ENCODE measurements around the gene PUS10. TPM values are rescaled to one million over a fixed set of nuclear protein-coding genes. Genes with fewer than 3 reads are reported as not detected.
"Not testable (repeated sequence)": the region's sequence is repeated elsewhere in the genome, so short reads cannot be mapped to it uniquely, and the experiment has no call there.

The PUS10 gene
- total RNA-seq, 1 experiment from 2014 or later: 8.2 TPM

GRCh38 chr2:60947056-60947455, 71.0 kb downstream of the PUS10 start:
- DNase-seq (ENCODE audit: low spot score): no peak
- in situ Hi-C loops (cut with HindIII; ENCODE audit: low sequenced_read_pairs): loop anchor here (5.0 kb wide), 1 partner anchor 35 kb away; no protein-coding TSS in a partner anchor

- in situ Hi-C loops (cut with HindIII; ENCODE audit: low sequenced_read_pairs): loop anchor here (5.0 kb wide), 1 partner anchor 33 kb away; no protein-coding TSS in a partner anchor
- peak; percentile 80 for DNase-seq (ENCODE audit: low spot score)
Measured at GRCh38 chr2:60945341-60945740, 72.7 kb downstream of the PUS10 start.

GRCh38 chr2:60939622-60940021, 78.4 kb downstream of the PUS10 start:
- in situ Hi-C loops (cut with HindIII; ENCODE audit: low sequenced_read_pairs): no loop called here
- no peak for DNase-seq (ENCODE audit: low spot score)

GRCh38 chr2:60938301-60938700, 79.8 kb downstream of the PUS10 start:
- in situ Hi-C loops (cut with HindIII; ENCODE audit: low sequenced_read_pairs): no loop called here
- DNase-seq (ENCODE audit: low spot score): peak; percentile 69

GRCh38 chr2:60936757-60937156, 81.3 kb downstream of the PUS10 start:
- in situ Hi-C loops (cut with HindIII; ENCODE audit: low sequenced_read_pairs): no loop called here
- DNase-seq (ENCODE audit: low spot score): peak; percentile 91

- peak; percentile 76 for DNase-seq (ENCODE audit: low spot score)
- in situ Hi-C loops (cut with HindIII; ENCODE audit: low sequenced_read_pairs): no loop called here
Measured at GRCh38 chr2:60934165-60934722, 83.8 kb downstream of the PUS10 start.

GRCh38 chr2:60932954-60933353, 85.1 kb downstream of the PUS10 start:
- in situ Hi-C loops (cut with HindIII; ENCODE audit: low sequenced_read_pairs): no loop called here
- no peak for DNase-seq (ENCODE audit: low spot score)

- in situ Hi-C loops (cut with HindIII; ENCODE audit: low sequenced_read_pairs); DNase-seq (ENCODE audit: low spot score): not testable (repeated sequence)
Measured at GRCh38 chr2:60932061-60932460, 86.0 kb downstream of the PUS10 start.

GRCh38 chr2:60926741-60927552, 91.1 kb downstream of the PUS10 start:
- in situ Hi-C loops (cut with HindIII; ENCODE audit: low sequenced_read_pairs): no loop called here
- DNase-seq (ENCODE audit: low spot score): no peak

GRCh38 chr2:60925994-60926740, 91.9 kb downstream of the PUS10 start:
- no peak for DNase-seq (ENCODE audit: low spot score)
- in situ Hi-C loops (cut with HindIII; ENCODE audit: low sequenced_read_pairs): no loop called here

GRCh38 chr2:60907329-60907728, 110.7 kb downstream of the PUS10 start:
- in situ Hi-C loops (cut with HindIII; ENCODE audit: low sequenced_read_pairs): no loop called here
- DNase-seq (ENCODE audit: low spot score): no peak

- DNase-seq (ENCODE audit: low spot score): no peak
- in situ Hi-C loops (cut with HindIII; ENCODE audit: low sequenced_read_pairs): no loop called here
Measured at GRCh38 chr2:60906395-60906794, 111.7 kb downstream of the PUS10 start.

- DNase-seq (ENCODE audit: low spot score); in situ Hi-C loops (cut with HindIII; ENCODE audit: low sequenced_read_pairs): not testable (repeated sequence)
Measured at GRCh38 chr2:60905867-60906266, 112.2 kb downstream of the PUS10 start.

- in situ Hi-C loops (cut with HindIII; ENCODE audit: low sequenced_read_pairs); DNase-seq (ENCODE audit: low spot score): not testable (repeated sequence)
Measured at GRCh38 chr2:60901296-60901695, 116.8 kb downstream of the PUS10 start.

GRCh38 chr2:60899892-60900249, 118.2 kb downstream of the PUS10 start:
- DNase-seq (ENCODE audit: low spot score): no peak
- in situ Hi-C loops (cut with HindIII; ENCODE audit: low sequenced_read_pairs): no loop called here

GRCh38 chr2:60899230-60899891, 118.7 kb downstream of the PUS10 start:
- in situ Hi-C loops (cut with HindIII; ENCODE audit: low sequenced_read_pairs): no loop called here
- DNase-seq (ENCODE audit: low spot score): no peak

- in situ Hi-C loops (cut with HindIII; ENCODE audit: low sequenced_read_pairs): no loop called here
- no peak for DNase-seq (ENCODE audit: low spot score)
Measured at GRCh38 chr2:60898567-60898966, 119.5 kb downstream of the PUS10 start.
